Muscle layer of colon (tissue), 2 donors: ENCODE data around the gene FZR1.
"Not testable (repeated sequence)": the region's sequence is repeated elsewhere in the genome, so short reads cannot be mapped to it uniquely, and the experiment has no call there.

Source experiments
- H3K27ac ChIP-seq: one replicate; pipeline ENCODE4 v1.7.0; 2013; ENCODE audit warnings: low read depth, mild to moderate bottlenecking, low read length, moderate library complexity
- H3K27me3 ChIP-seq, 2 donors: one replicate each; pipeline ENCODE4 v1.7.0; 2013; ENCODE audit warnings: low read length in 2 of 2, mild to moderate bottlenecking in 2 of 2; ENCODE audit not compliant: insufficient read depth in 2 of 2, control insufficient read depth in 1 of 2
- H3K36me3 ChIP-seq: one replicate; pipeline ENCODE4 v1.7.0; 2013; ENCODE audit warnings: mild to moderate bottlenecking, low read length; ENCODE audit not compliant: insufficient read depth
- H3K4me1 ChIP-seq: one replicate; pipeline ENCODE4 v1.7.0; 2013; ENCODE audit warnings: mild to moderate bottlenecking, low read length; ENCODE audit not compliant: insufficient read depth
- H3K4me3 ChIP-seq, 2 donors: one replicate each; pipeline ENCODE4 v1.7.0; 2013; ENCODE audit warnings: low read length in 2 of 2, low read depth in 1 of 2, mild to moderate bottlenecking in 1 of 2, moderate library complexity in 1 of 2
- H3K9ac ChIP-seq: one replicate; pipeline ENCODE4 v1.7.0; 2013; ENCODE audit warnings: low read length
- H3K9me3 ChIP-seq: one replicate; pipeline ENCODE4 v1.7.0; 2013; ENCODE audit warnings: mild to moderate bottlenecking, low read length
- donor health status: abdominal sarcoma.
- donor health status: Adenocarcinoma of cecum.

Gene FZR1

GRCh38 chr19:3565139-3565538, 59.0 kb downstream of the FZR1 start:
- H3K27ac ChIP-seq: no peak overlapping the region
- H3K9ac ChIP-seq: no peak overlapping the region
- H3K4me1 ChIP-seq: no peaks in the 10 kb centered on the region
- no peak overlapping the region for H3K4me3 ChIP-seq
- H3K9me3 ChIP-seq: no peaks in the 10 kb centered on the region
- H3K36me3 ChIP-seq: no peaks in the 10 kb centered on the region
- no peaks in the 10 kb centered on the region for H3K27me3 ChIP-seq

- not testable (repeated sequence) for H3K27ac ChIP-seq, H3K27me3 ChIP-seq, H3K9ac ChIP-seq, H3K9me3 ChIP-seq, H3K36me3 ChIP-seq, H3K4me3 ChIP-seq
- H3K4me1 ChIP-seq: peaks cover 15% of the 10 kb centered on the region
Observed at GRCh38 chr19:3570042-3570441, 63.9 kb downstream of the FZR1 start.

GRCh38 chr19:3570606-3571011, 64.5 kb downstream of the FZR1 start:
- Histone ChIP-seq H3K27ac (no peak overlapping the region), H3K27me3 (no peaks in the 10 kb centered on the region), H3K9ac (no peak overlapping the region), H3K36me3 (no peaks in the 10 kb centered on the region), H3K4me3 (no peak overlapping the region), H3K9me3 (no peaks in the 10 kb centered on the region), H3K4me1 (peaks cover 16% of the 10 kb centered on the region)

DNA sequence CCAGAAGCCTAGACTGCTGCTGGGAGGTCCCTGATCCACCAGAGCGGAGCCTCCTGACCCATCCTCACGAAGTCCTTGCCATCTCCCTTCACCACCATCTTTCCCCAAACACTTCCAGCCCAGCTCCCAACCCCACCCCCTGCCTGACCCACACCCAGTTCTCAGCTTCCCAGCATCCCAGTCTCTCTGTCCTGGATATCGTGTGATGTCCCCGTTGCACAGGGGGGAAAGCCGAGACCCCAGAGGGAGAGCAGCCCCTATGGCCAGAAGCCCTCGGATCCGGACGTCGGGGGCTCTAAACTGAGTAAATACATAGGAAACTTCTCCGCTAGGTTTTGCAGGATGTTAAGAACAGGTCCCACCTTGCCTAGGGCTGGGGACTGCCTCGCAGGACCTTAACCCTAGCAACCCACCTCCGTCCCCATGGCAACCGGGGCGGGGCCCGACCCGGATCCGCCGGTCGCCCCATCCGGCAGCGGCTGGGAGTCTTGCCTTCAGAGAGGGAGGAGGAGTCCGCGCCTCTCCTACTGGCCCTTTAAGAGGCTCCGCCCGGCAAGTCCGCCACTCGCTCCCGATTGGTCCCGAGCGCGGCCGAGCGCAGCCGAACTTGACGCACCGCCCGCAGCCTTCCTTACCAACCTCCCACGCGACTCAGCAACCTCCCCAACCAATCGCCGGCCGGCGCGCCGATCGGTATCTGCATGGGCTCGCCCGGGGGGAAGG, 66.2 kb downstream of the FZR1 start:
- H3K4me1 ChIP-seq: peaks cover 27% of the 10 kb centered on the region
- H3K9ac ChIP-seq: no peak overlapping the region
- H3K27me3 ChIP-seq: no peaks in the 10 kb centered on the region
- peak overlapping the region; percentile 63 for H3K27ac ChIP-seq
- peak overlapping the region; percentile 45 to 82 for H3K4me3 ChIP-seq
- no peaks in the 10 kb centered on the region for H3K36me3 ChIP-seq
- H3K9me3 ChIP-seq: no peaks in the 10 kb centered on the region

GRCh38 chr19:3572855-3573161, 66.7 kb downstream of the FZR1 start, which contains the start of gene HMG20B:
HMG20B (plus strand) TSS chr19:3572944; CDS start chr19:3573310, 366 bp downstream.
- Histone ChIP-seq H3K36me3 (no peaks in the 10 kb centered on the region), H3K4me1 (peaks cover 27% of the 10 kb centered on the region), H3K27ac (peak within 1 kb of the TSS; percentile 93), H3K4me3 (peak within 1 kb of the TSS; percentile 82 to 83), H3K9ac (peak within 1 kb of the TSS; percentile 21), H3K27me3 (no peaks in the 10 kb centered on the region), H3K9me3 (no peaks in the 10 kb centered on the region)

- Histone ChIP-seq H3K27ac (peak overlapping the region; percentile 93), H3K4me1 (peaks cover 27% of the 10 kb centered on the region), H3K9ac (peak overlapping the region; percentile 21)
Observed at GRCh38 chr19:3573162-3573857, 67.2 kb downstream of the FZR1 start.

GRCh38 chr19:3573858-3574637, 67.9 kb downstream of the FZR1 start:
- Histone ChIP-seq H3K36me3 (no peaks in the 10 kb centered on the region), H3K4me1 (peaks cover 27% of the 10 kb centered on the region), H3K4me3 (peak overlapping the region; percentile 70 to 83), H3K27me3 (no peaks in the 10 kb centered on the region), H3K9ac (no peak overlapping the region), H3K27ac (no peak overlapping the region), H3K9me3 (no peaks in the 10 kb centered on the region)

More at GRCh38 chr19:3573162-3573857, 67.2 kb downstream of the FZR1 start:
- Histone ChIP-seq H3K36me3 (no peaks in the 10 kb centered on the region), H3K9me3 (no peaks in the 10 kb centered on the region), H3K4me3 (peak overlapping the region; percentile 70 to 83), H3K27me3 (no peaks in the 10 kb centered on the region)

DNA sequence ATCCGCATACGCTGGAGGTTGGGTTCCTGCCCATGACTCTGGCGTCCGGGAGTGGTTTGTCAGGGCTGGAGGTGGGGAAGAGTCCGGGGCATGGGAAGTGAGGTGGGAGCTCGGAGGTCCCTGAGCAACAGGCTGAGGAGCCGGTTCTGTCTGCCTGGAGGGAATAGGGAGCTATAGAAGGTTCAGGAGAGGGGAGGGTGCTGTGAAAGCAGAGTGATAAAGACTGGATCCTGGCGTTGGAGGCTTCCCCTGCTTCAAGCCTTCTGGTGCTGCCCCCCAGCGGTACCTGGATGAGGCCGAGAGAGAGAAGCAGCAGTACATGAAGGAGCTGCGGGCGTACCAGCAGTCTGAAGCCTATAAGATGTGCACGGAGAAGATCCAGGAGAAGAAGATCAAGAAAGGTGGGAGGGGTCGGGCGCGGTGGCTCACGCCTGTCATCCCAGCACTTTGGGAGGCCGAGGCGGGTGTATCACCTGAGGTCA, 69.2 kb downstream of the FZR1 start:
- no peaks in the 10 kb centered on the region for H3K27me3 ChIP-seq
- no peak overlapping the region for H3K9ac ChIP-seq
- H3K36me3 ChIP-seq: no peaks in the 10 kb centered on the region
- no peak overlapping the region for H3K4me3 ChIP-seq
- no peak overlapping the region for H3K27ac ChIP-seq
- H3K4me1 ChIP-seq: peaks cover 27% of the 10 kb centered on the region
- no peaks in the 10 kb centered on the region for H3K9me3 ChIP-seq

DNA sequence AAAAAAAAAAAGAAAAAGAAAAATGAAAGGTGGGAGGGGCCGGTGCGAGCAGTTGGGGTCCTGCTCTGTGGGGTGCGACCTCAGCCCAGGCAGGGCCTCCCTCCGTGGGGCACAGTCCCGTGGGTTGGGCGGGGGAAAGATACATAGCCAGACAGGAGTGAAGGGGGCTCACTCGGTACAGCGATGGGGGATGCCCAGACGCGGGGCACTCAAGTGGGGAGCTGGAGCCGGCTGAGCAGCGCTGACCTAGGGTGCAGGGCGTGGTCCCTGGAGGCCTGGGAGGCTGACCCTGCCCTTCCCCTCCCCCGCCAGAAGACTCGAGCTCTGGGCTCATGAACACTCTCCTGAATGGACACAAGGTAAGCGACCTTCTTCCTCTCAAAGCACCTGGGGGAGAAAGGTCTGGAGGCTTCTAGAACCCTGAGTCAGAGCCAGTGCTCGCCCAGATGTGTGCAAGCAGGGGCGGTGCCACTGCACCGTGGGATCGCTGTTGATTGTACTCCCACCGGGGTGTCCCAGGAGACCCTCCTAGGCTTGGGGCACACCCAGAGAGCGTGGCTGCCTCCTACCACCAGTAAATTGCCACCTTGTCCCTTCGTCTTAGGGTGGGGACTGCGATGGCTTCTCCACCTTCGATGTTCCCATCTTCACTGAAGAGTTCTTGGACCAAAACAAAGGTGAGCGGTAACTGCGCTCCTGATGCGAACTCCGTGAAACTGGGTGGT, 70.0 kb downstream of the FZR1 start:
- H3K27ac ChIP-seq: peak overlapping the region; percentile 73
- H3K36me3 ChIP-seq: no peaks in the 10 kb centered on the region
- peaks cover 27% of the 10 kb centered on the region for H3K4me1 ChIP-seq
- peak overlapping the region; percentile 44 for H3K9ac ChIP-seq
- no peaks in the 10 kb centered on the region for H3K27me3 ChIP-seq
- peak overlapping the region; percentile 14 to 74 for H3K4me3 ChIP-seq
- H3K9me3 ChIP-seq: no peaks in the 10 kb centered on the region

DNA sequence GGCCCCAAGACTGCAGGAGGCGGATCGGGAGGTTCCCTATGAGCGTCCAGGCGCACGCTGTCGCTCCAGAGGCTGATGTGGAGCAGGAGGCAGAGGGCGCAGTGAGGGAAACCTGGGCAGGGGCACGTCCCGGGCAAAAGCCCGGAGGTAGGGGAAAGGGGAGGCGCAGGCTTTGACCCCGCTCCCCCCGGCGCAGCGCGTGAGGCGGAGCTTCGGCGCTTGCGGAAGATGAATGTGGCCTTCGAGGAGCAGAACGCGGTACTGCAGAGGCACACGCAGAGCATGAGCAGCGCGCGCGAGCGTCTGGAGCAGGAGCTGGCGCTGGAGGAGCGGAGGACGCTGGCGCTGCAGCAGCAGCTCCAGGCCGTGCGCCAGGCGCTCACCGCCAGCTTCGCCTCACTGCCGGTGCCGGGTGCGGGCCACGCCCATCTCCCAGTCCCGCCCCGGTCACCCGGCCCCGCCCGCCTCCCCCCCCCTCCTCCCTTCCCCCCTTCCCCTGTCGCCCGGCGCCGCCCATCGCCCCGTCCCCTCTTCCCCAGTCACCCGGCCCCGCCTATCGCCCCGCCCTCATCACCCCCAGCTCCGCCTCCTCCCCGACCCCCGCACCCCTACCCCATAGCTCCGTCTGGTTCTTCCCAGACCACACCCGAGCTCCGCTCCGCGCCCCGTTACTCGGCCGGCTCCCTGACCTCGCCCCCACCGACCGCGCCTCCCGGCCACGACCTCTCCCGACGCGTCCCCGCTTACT, 70.8 kb downstream of the FZR1 start:
- Histone ChIP-seq H3K9me3 (no peaks in the 10 kb centered on the region), H3K36me3 (no peaks in the 10 kb centered on the region), H3K9ac (peak overlapping the region; percentile 44), H3K4me1 (peaks cover 25% of the 10 kb centered on the region), H3K27ac (peak overlapping the region; percentile 73), H3K27me3 (no peaks in the 10 kb centered on the region), H3K4me3 (peak overlapping the region; percentile 14 to 74)
